ENCODE measurements around the gene MAP2. TPM values are rescaled to one million over a fixed set of nuclear protein-coding genes. Genes with fewer than 3 reads are reported as not detected.
"Not testable (repeated sequence)": the region's sequence is repeated elsewhere in the genome, so short reads cannot be mapped to it uniquely, and the experiment has no call there.

MAP2 gene
- total RNA-seq, 2 donors from 2014 or later, result 18.8 to 30.7 TPM

DNA sequence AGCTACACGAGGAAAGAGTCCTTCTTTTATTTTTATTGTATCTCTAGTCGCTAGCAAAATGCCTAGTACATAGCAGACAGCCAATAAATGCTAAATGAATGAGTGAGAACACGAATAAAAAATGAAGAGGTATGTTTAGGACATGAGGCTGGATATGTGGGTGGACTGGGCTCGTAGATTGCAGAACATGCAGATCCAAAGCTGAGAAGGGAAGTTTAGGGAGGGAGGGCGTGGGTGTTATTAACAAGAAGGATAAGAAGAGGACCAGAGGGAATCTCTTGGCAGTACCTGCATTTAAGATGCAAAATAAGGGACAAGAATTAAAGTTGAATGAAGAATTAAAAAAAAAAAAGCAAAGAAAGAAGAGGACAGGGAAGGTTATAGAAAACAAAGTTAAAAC, 161.1 kb downstream of the MAP2 start:
- intact Hi-C loops (cut with DNase I), result no loop called here
- Histone ChIP-seq H3K27me3 (replicated peaks; ENCODE audit: insufficient read depth) (no peaks in the 10 kb centered on the region), H3K4me3 (no peak overlapping the region), H3K27ac (no peak overlapping the region), H3K4me1 (replicated peaks) (no peaks in the 10 kb centered on the region), H3K36me3 (no peaks in the 10 kb centered on the region), H3K9me3 (no peaks in the 10 kb centered on the region)
- DNase-seq (ENCODE audit: low spot score), result no peak
- 58% methylated on average over 5 of the region's 5 CpGs for WGBS
- TF ChIP-seq CTCF (IDR thresholded peaks at IDR 0.05) (no peak), POLR2A (IDR thresholded peaks at IDR 0.05) (no peak), POLR2AphosphoS5 (IDR thresholded peaks at IDR 0.05) (no peak)

DNA sequence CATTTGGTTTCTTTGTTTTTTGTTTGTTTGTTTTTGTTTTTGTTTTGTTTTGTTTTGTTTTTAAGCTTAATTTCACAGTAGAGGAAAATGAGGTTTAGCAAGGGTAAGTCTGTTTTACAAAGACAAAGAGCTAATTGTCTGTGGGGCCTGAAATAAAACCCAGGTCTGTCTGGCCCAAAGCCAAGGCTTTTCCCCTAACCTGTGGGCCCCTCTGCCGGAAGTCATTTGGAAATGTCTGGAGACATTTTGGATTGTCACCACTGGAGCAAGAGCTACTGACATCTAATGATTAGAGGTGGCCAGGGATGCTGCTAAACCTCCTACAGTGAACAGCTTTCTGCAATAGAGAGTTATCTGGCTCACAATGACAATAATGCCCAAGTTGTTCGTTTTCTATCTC, 167.2 kb downstream of the MAP2 start:
- Histone ChIP-seq H3K9me3 (no peaks in the 10 kb centered on the region), H3K4me3 (no peak overlapping the region), H3K4me1 (replicated peaks) (no peaks in the 10 kb centered on the region), H3K27ac (no peak overlapping the region), H3K36me3 (no peaks in the 10 kb centered on the region), H3K27me3 (replicated peaks; ENCODE audit: insufficient read depth) (no peaks in the 10 kb centered on the region)
- no peak for DNase-seq (ENCODE audit: low spot score)
- TF ChIP-seq POLR2A (IDR thresholded peaks at IDR 0.05) (no peak), CTCF (IDR thresholded peaks at IDR 0.05) (no peak), POLR2AphosphoS5 (IDR thresholded peaks at IDR 0.05) (no peak)
- intact Hi-C loops (cut with DNase I), result no loop called here
- 48% methylated on average over 2 of the region's 2 CpGs for WGBS

- DNase-seq (ENCODE audit: low spot score), result no peak
- intact Hi-C loops (cut with DNase I), result no loop called here
- 38% methylated on average over 3 of the region's 3 CpGs for WGBS
- Histone ChIP-seq H3K9me3 (no peaks in the 10 kb centered on the region), H3K4me1 (replicated peaks) (no peaks in the 10 kb centered on the region), H3K27ac (no peak overlapping the region), H3K27me3 (replicated peaks; ENCODE audit: insufficient read depth) (no peaks in the 10 kb centered on the region), H3K36me3 (no peaks in the 10 kb centered on the region), H3K4me3 (no peak overlapping the region)
- TF ChIP-seq CTCF (IDR thresholded peaks at IDR 0.05), result no peak
- TF ChIP-seq POLR2AphosphoS5 (IDR thresholded peaks at IDR 0.05), result no peak
- no peak for TF ChIP-seq POLR2A (IDR thresholded peaks at IDR 0.05)
These were observed 168.3 kb downstream of the MAP2 start for GRCh38 chr2:209592106-209592505.

- DNase-seq (ENCODE audit: low spot score), result no peak
- H3K9me3 ChIP-seq, result no peaks in the 10 kb centered on the region
- TF ChIP-seq POLR2A (IDR thresholded peaks at IDR 0.05) (no peak), POLR2AphosphoS5 (IDR thresholded peaks at IDR 0.05) (no peak), CTCF (IDR thresholded peaks at IDR 0.05) (no peak)
- 98% methylated on average over 6 of the region's 6 CpGs for WGBS
- H3K4me3 ChIP-seq, result no peak overlapping the region
- no peak overlapping the region for H3K27ac ChIP-seq
- no peaks in the 10 kb centered on the region for H3K27me3 ChIP-seq (replicated peaks; ENCODE audit: insufficient read depth)
- no peaks in the 10 kb centered on the region for H3K36me3 ChIP-seq
- H3K4me1 ChIP-seq (replicated peaks), result no peaks in the 10 kb centered on the region
- intact Hi-C loops (cut with DNase I), result no loop called here
These were observed 170.1 kb downstream of the MAP2 start for GRCh38 chr2:209593930-209594329.

DNA sequence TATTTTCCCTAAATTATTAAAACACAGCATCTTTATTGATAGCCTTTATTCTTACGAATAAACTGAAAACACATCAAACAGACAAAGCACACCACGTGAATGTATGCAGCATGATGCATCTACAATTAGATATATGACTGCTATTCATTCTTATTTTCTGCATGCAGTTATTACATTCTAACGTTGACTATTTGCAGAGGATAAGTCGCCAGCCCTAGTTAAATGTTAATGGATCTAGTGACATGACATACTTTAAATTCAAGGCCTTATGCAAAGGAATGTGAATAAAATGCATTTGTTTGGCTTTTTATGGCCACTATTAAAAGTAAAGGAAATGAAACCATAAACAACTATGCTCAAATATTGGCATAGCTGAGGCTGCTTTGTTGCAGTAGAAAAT, 172.4 kb downstream of the MAP2 start:
- Histone ChIP-seq H3K36me3 (no peaks in the 10 kb centered on the region), H3K27ac (no peak overlapping the region), H3K27me3 (replicated peaks; ENCODE audit: insufficient read depth) (no peaks in the 10 kb centered on the region), H3K4me1 (replicated peaks) (no peaks in the 10 kb centered on the region), H3K9me3 (no peaks in the 10 kb centered on the region), H3K4me3 (no peak overlapping the region)
- TF ChIP-seq POLR2AphosphoS5 (IDR thresholded peaks at IDR 0.05) (no peak), POLR2A (IDR thresholded peaks at IDR 0.05) (no peak), CTCF (IDR thresholded peaks at IDR 0.05) (no peak)
- intact Hi-C loops (cut with DNase I), result no loop called here
- DNase-seq (ENCODE audit: low spot score), result no peak
- WGBS, result 35% methylated on average over 4 of the region's 4 CpGs

DNA sequence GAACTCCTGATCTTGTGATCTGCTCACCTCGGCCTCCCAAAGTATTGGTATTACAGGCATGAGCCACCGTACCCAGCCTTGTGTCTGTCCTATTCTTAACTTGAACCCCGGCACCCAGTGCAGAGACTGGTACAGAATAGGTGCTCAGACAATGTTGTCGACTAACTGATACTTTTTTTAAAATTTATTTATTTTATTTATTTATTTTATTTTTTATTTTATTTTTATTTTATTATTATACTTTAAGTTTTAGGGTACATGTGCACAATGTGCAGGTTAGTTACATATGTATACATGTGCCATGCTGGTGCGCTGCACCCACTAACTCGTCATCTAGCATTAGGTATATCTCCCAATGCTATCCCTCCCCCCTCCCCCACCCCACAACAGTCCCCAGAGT, 174.4 kb downstream of the MAP2 start:
- H3K36me3 ChIP-seq; H3K27me3 ChIP-seq (replicated peaks; ENCODE audit: insufficient read depth); H3K4me1 ChIP-seq (replicated peaks); intact Hi-C loops (cut with DNase I); H3K4me3 ChIP-seq; H3K27ac ChIP-seq; H3K9me3 ChIP-seq; DNase-seq (ENCODE audit: low spot score): not testable (repeated sequence)
- over 99% methylated on average over 6 of the region's 6 CpGs for WGBS
